A673 (cell line): ENCODE results near the gene NR1I3. TPM values are rescaled to one million over a fixed set of nuclear protein-coding genes. Genes with fewer than 3 reads are reported as not detected.

ENCODE experiments used
- BruUV-seq: library from RNA; stranded (reverse); fragments of 400-500 nt; replicated peaks from 2 replicates; lab custom pipeline; 2021; lab: Mats Ljungman, UMichigan
- CTCF ChIA-PET: fragments of 300-600 bp; sonication (Branson Sonifier 250); formaldehyde crosslinking; loops from one replicate; lab custom pipeline; 2022; ENCODE audit warnings: antibody characterized with exemption; lab: Charles Lee
- POLR2A ChIA-PET: fragments of 300-600 bp; sonication (Branson Sonifier 250); formaldehyde crosslinking; loops from one replicate; lab custom pipeline; 2022; ENCODE audit warnings: antibody characterized with exemption; ENCODE audit not compliant: low non-redundant PET; lab: Charles Lee
- DNase-seq: peaks from one replicate; pipeline ENCODE4 v3.0.0-alpha.2; 2015; ENCODE audit warnings: low spot score
- H3K27ac ChIP-seq: fragments of 200-600 bp; sonication (generic); 2 replicates; pipeline ENCODE4 v1.5.1; 2016; ENCODE audit warnings: mixed run types, low read depth, mild to moderate bottlenecking, mixed read lengths, antibody characterized with exemption, low read length; ENCODE audit not compliant: poor library complexity, severe bottlenecking
- H3K27me3 ChIP-seq: fragments of 200-600 bp; sonication (generic); replicated peaks from 2 replicates; pipeline ENCODE4 v1.6.1; 2017; ENCODE audit warnings: mixed run types, low read depth, mild to moderate bottlenecking, mixed read lengths, antibody characterized with exemption, low read length; ENCODE audit not compliant: insufficient read depth, poor library complexity
- H3K36me3 ChIP-seq: fragments of 200-600 bp; sonication (generic); 2 replicates; pipeline ENCODE4 v1.6.1; 2016; ENCODE audit warnings: mixed run types, mild to moderate bottlenecking, mixed read lengths, antibody characterized with exemption, low read length; ENCODE audit not compliant: insufficient read depth, poor library complexity, severe bottlenecking
- H3K4me1 ChIP-seq: fragments of 200-600 bp; sonication (generic); 2 replicates; pipeline ENCODE4 v1.6.1; 2017; ENCODE audit warnings: mixed run types, mild to moderate bottlenecking, mixed read lengths, antibody characterized with exemption, low read length; ENCODE audit not compliant: insufficient read depth, poor library complexity, severe bottlenecking
- H3K4me3 ChIP-seq: fragments of 200-600 bp; sonication (generic); 2 replicates; pipeline ENCODE4 v1.5.1; 2016; ENCODE audit warnings: low read depth, mixed run types, mild to moderate bottlenecking, mixed read lengths, low read length; ENCODE audit not compliant: poor library complexity, severe bottlenecking
- H3K9me3 ChIP-seq: fragments of 200-600 bp; sonication (generic); 2 replicates; pipeline ENCODE4 v1.6.1; 2016; ENCODE audit warnings: mixed run types, low read depth, mild to moderate bottlenecking, mixed read lengths, antibody characterized with exemption, low read length; ENCODE audit not compliant: poor library complexity, severe bottlenecking
- EZH2 ChIP-seq: fragments of 200-600 bp; sonication (generic); IDR thresholded peaks from 2 replicates; pipeline ENCODE4 v1.6.1; 2017; ENCODE audit warnings: borderline replicate concordance, low read depth, mild to moderate bottlenecking, mixed read lengths, antibody characterized with exemption, low read length; ENCODE audit not compliant: poor library complexity, severe bottlenecking
- intact Hi-C: fragments of 100-400 bp; cut with micrococcal nuclease; formaldehyde crosslinking; loops from one replicate; pipeline ENCODE4 v1.10.0; 2022; ENCODE audit not compliant: unreplicated experiment
- total RNA-seq: library from RNA; stranded (reverse); gene quantifications from 2 replicates; pipeline ENCODE4 v1.2.3, GENCODE V29; 2021
- TF ChIP-seq, protein P1 (sequence below): fragments of 300-800, 200-600 bp; sonication (generic); conservative IDR thresholded peaks from 2 replicates; pipeline ENCODE4 v1.5.1; 2017; ENCODE audit warnings: low read depth, mild to moderate bottlenecking, antibody characterized with exemption, low read length, moderate library complexity, mixed read lengths

Gene NR1I3
- total RNA-seq, 1 experiment from 2014 or later = not detected

DNA sequence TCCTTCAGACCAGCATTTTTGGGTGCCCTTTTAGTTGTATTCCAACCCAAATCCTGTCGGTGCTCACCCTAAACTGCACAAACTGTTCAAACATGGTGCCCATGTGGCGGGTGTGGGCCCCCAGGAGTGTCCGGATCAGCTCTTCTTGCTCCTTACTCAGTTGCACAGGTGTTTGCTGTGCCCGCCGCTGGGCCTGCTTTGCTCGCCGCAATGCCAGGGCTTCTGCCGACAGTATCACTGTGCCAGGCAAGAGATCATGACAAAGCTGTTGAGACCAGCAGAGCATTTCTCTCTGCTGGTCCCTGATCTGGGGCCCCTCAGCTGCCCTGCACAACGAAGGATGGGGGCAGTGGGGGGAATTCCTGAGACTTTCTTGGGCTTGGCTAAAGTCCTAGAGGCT, 4.9 kb downstream of the NR1I3 start:
- CTCF ChIA-PET = no interaction called here
- intact Hi-C loops = no loop called here
- Histone ChIP-seq H3K9me3 (no peaks in the 10 kb centered on the region), H3K27me3 (no peaks in the 10 kb centered on the region), H3K36me3 (peaks cover 16% of the 10 kb centered on the region), H3K4me3 (no peak overlapping the region), H3K4me1 (no peaks in the 10 kb centered on the region), H3K27ac (no peak overlapping the region)
- DNase-seq = no peak
- no TSS peak for BruUV-seq
- POLR2A ChIA-PET = no interaction called here
- TF ChIP-seq, protein P1, sequence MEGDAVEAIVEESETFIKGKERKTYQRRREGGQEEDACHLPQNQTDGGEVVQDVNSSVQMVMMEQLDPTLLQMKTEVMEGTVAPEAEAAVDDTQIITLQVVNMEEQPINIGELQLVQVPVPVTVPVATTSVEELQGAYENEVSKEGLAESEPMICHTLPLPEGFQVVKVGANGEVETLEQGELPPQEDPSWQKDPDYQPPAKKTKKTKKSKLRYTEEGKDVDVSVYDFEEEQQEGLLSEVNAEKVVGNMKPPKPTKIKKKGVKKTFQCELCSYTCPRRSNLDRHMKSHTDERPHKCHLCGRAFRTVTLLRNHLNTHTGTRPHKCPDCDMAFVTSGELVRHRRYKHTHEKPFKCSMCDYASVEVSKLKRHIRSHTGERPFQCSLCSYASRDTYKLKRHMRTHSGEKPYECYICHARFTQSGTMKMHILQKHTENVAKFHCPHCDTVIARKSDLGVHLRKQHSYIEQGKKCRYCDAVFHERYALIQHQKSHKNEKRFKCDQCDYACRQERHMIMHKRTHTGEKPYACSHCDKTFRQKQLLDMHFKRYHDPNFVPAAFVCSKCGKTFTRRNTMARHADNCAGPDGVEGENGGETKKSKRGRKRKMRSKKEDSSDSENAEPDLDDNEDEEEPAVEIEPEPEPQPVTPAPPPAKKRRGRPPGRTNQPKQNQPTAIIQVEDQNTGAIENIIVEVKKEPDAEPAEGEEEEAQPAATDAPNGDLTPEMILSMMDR = no peak
- no peak for TF ChIP-seq EZH2

DNA sequence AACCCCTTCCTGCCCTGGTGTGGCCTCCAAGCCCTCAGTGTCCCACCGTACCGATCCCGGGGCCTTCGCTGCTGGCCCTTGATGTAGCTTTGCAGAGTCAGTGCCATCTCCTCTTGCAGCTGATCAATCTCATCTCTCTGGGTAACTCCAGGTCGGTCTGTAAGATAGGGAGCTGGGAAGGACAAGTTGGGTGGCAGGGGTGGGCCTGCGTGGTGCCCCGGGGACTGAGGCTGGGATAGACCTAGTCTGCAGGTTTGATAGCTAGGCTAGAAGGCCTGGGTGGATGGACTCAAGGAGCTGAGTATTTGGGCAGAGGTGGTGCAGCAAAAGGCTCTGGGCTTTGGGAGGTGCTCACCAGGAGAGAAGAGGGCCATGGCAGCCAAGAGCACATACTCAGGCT, 7.2 kb downstream of the NR1I3 start:
- H3K9me3 ChIP-seq = no peaks in the 10 kb centered on the region
- no peak overlapping the region for H3K4me3 ChIP-seq
- no peaks in the 10 kb centered on the region for H3K27me3 ChIP-seq
- peaks cover 16% of the 10 kb centered on the region for H3K36me3 ChIP-seq
- intact Hi-C loops = no loop called here
- DNase-seq = no peak
- H3K4me1 ChIP-seq = peaks cover 12% of the 10 kb centered on the region
- POLR2A ChIA-PET = no interaction called here
- BruUV-seq = no TSS peak
- CTCF ChIA-PET = interaction anchor here (0.6 to 0.9 kb wide), 2 partner anchors 61 kb away, joined by 3 to 4 read pairs; no protein-coding TSS in a partner anchor
- no peak for TF ChIP-seq EZH2
- TF ChIP-seq, protein P1 = no peak
- H3K27ac ChIP-seq = no peak overlapping the region

DNA sequence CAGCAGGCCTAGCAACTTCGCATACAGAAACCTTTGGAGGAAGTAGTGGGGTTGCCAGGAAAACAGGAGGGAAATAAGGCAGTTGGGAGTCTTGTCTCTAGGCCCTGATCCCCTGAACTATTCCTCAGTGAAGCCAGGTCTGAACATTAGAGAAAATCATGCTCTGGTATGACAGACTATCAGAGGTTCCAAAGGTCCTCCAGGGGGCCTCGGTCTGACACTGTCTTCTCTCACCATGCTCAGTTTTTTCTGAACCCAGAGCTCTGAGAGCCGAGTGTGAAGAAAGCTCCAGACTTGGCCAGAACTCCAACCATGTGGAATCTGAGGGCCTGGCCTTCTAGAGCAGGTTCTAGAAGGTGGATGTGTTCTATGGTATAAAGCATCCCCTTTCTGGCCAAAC, 8.1 kb downstream of the NR1I3 start:
- DNase-seq = no peak
- Histone ChIP-seq H3K4me3 (no peak overlapping the region), H3K27me3 (no peaks in the 10 kb centered on the region), H3K9me3 (no peaks in the 10 kb centered on the region), H3K27ac (no peak overlapping the region), H3K36me3 (peaks cover 16% of the 10 kb centered on the region), H3K4me1 (peaks cover 18% of the 10 kb centered on the region)
- intact Hi-C loops = loop anchor here (5.0 kb wide), 1 partner anchor 152 kb away; no protein-coding TSS in a partner anchor
- TF ChIP-seq, protein P1 = 0 out of 2 replicates have a peak, but pooled peaks have one; percentile 16
- no peak for TF ChIP-seq EZH2
- TSS peak; percentile 5 for BruUV-seq
- POLR2A ChIA-PET = no interaction called here
- CTCF ChIA-PET = interaction anchor here (0.9 to 1.3 kb wide), 2 partner anchors 62 to 152 kb away, joined by 4 read pairs; no protein-coding TSS in a partner anchor
